Measurements from ENCODE around the gene RNF112. TPM values are rescaled to one million over a fixed set of nuclear protein-coding genes. Genes with fewer than 3 reads are reported as not detected.

RNF112 gene
- total and polyA plus RNA-seq, 2 of the 13 experiments (the other 11 are each of a cell fraction or from before 2014, with no cell fraction given): 0.05 TPM; not detected in 1

DNA sequence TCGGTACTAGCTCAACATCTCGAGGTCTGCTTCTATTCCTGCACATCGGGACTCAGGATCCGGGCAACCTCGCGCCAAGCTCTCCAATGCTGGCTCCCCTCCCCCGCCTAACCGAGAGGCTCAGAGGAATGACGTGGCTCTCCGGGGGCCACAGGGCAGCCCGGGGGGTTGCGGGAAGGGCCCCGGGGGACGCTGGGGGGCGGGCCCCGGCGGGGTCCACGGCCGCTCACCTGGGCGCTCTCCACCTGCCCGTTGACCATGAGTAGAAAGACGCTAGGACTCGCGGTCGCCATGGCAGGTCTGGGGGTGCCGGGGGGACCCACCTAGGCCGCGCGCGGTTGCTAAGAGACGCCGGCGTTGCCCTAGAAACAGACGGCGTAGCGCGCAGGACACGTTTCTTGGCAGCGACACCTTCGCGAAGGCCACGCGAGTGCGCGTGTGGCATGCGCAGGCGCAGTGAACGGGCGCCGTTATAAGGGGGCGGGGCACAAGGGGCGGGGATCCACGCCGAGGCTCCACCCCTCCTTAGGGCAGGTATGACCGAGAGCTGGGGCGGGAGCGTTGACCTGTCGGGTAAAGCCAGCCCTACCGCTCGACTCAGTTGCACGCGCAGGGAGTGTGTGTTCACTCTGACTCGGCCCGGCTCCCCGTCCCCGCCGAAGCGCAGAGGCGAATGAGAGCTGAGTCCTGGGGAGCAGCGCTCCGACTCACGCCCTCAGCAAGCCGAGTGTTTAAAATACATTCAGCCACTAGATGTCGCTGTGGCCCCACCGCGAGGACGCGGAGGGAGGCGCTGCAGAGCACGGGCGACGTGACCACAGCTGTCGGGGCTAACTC, 48.5 kb upstream of the RNF112 start, which contains the start of gene B9D1 (continued):
- TF ChIP-seq, protein P1, sequence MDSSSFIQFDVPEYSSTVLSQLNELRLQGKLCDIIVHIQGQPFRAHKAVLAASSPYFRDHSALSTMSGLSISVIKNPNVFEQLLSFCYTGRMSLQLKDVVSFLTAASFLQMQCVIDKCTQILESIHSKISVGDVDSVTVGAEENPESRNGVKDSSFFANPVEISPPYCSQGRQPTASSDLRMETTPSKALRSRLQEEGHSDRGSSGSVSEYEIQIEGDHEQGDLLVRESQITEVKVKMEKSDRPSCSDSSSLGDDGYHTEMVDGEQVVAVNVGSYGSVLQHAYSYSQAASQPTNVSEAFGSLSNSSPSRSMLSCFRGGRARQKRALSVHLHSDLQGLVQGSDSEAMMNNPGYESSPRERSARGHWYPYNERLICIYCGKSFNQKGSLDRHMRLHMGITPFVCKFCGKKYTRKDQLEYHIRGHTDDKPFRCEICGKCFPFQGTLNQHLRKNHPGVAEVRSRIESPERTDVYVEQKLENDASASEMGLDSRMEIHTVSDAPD (CRISPR knock-in tag; IDR thresholded peaks at IDR 0.05): no peak
- TF ChIP-seq ATF1 (CRISPR knock-in tag; IDR thresholded peaks at IDR 0.05) (no peak), ZNF501 (CRISPR knock-in tag; IDR thresholded peaks at IDR 0.05) (peak; percentile 83), ZNF232 (CRISPR knock-in tag; IDR thresholded peaks at IDR 0.05; ENCODE audit: borderline replicate concordance) (no peak), ZNF530 (CRISPR knock-in tag; IDR thresholded peaks at IDR 0.05; ENCODE audit: low read depth) (no peak), ZBTB3 (CRISPR knock-in tag; IDR thresholded peaks at IDR 0.05; ENCODE audit: borderline replicate concordance, low read depth) (no peak), ZNF772 (CRISPR knock-in tag; IDR thresholded peaks at IDR 0.05) (peak; percentile 76; the same call in 1 of the 2 replicates), NR2F2 (IDR thresholded peaks at IDR 0.05; ENCODE audit: borderline replicate concordance, low read depth) (peak; percentile 25; the same call in 1 of the 2 replicates), SMYD3 (CRISPR knock-in tag; IDR thresholded peaks at IDR 0.05) (0 out of 2 replicates have a peak, but pooled peaks have one; percentile 82), HOMEZ (CRISPR knock-in tag; IDR thresholded peaks at IDR 0.05; ENCODE audit: low read depth) (no peak), ZNF7 (CRISPR knock-in tag; IDR thresholded peaks at IDR 0.05) (no peak), U2AF1 (optimal IDR thresholded peaks at IDR 0.05; ENCODE audit: low read depth, low read length) (no peak), ZMYM4 (CRISPR knock-in tag; IDR thresholded peaks at IDR 0.05) (peak; percentile 68), ZNF773 (CRISPR knock-in tag; IDR thresholded peaks at IDR 0.05; ENCODE audit: borderline replicate concordance) (0 out of 2 replicates have a peak, but pooled peaks have one; percentile 64), ATM (IDR thresholded peaks at IDR 0.05; ENCODE audit: borderline replicate concordance) (no peak), FOSL2 (CRISPR knock-in tag; IDR thresholded peaks at IDR 0.05) (peak; percentile 32; the same call in 1 of the 2 replicates), PHF5A (CRISPR knock-in tag; IDR thresholded peaks at IDR 0.05; ENCODE audit: low read depth, unreplicated experiment) (no peak), MIER2 (CRISPR knock-in tag; IDR thresholded peaks at IDR 0.05) (peak; percentile 61; the same call in 1 of the 2 replicates)
- TF ChIP-seq, protein P2, sequence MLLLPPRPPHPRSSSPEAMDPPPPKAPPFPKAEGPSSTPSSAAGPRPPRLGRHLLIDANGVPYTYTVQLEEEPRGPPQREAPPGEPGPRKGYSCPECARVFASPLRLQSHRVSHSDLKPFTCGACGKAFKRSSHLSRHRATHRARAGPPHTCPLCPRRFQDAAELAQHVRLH (CRISPR knock-in tag; IDR thresholded peaks at IDR 0.05; ENCODE audit: borderline replicate concordance, low read depth): no peak; the same call in 1 of the 2 replicates
- TF ChIP-seq, protein P3, sequence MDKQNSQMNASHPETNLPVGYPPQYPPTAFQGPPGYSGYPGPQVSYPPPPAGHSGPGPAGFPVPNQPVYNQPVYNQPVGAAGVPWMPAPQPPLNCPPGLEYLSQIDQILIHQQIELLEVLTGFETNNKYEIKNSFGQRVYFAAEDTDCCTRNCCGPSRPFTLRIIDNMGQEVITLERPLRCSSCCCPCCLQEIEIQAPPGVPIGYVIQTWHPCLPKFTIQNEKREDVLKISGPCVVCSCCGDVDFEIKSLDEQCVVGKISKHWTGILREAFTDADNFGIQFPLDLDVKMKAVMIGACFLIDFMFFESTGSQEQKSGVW (CRISPR knock-in tag; IDR thresholded peaks at IDR 0.05; ENCODE audit: borderline replicate concordance): no peak
- TF ChIP-seq, protein P4, sequence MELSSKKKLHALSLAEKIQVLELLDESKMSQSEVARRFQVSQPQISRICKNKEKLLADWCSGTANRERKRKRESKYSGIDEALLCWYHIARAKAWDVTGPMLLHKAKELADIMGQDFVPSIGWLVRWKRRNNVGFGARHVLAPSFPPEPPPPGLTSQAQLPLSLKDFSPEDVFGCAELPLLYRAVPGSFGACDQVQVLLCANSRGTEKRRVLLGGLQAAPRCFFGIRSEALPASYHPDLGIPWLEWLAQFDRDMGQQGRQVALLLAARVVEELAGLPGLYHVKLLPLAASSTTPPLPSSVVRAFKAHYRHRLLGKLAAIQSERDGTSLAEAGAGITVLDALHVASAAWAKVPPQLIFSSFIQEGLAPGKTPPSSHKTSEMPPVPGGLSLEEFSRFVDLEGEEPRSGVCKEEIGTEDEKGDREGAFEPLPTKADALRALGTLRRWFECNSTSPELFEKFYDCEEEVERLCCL (CRISPR knock-in tag; IDR thresholded peaks at IDR 0.05; ENCODE audit: borderline replicate concordance): no peak
- TF ChIP-seq, protein P5, sequence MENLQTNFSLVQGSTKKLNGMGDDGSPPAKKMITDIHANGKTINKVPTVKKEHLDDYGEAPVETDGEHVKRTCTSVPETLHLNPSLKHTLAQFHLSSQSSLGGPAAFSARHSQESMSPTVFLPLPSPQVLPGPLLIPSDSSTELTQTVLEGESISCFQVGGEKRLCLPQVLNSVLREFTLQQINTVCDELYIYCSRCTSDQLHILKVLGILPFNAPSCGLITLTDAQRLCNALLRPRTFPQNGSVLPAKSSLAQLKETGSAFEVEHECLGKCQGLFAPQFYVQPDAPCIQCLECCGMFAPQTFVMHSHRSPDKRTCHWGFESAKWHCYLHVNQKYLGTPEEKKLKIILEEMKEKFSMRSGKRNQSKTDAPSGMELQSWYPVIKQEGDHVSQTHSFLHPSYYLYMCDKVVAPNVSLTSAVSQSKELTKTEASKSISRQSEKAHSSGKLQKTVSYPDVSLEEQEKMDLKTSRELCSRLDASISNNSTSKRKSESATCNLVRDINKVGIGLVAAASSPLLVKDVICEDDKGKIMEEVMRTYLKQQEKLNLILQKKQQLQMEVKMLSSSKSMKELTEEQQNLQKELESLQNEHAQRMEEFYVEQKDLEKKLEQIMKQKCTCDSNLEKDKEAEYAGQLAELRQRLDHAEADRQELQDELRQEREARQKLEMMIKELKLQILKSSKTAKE (CRISPR knock-in tag; IDR thresholded peaks at IDR 0.05; ENCODE audit: borderline replicate concordance): no peak

All from HepG2 (cell line).